Measurements from ENCODE around the gene BPGM. TPM values are rescaled to one million over a fixed set of nuclear protein-coding genes. Genes with fewer than 3 reads are reported as not detected.
A peak's percentile ranks its signal among the peaks of the same experiment; 100 is the strongest.

The BPGM gene
- total RNA-seq, 1 donor from 2014 or later: 17.7 TPM

DNA sequence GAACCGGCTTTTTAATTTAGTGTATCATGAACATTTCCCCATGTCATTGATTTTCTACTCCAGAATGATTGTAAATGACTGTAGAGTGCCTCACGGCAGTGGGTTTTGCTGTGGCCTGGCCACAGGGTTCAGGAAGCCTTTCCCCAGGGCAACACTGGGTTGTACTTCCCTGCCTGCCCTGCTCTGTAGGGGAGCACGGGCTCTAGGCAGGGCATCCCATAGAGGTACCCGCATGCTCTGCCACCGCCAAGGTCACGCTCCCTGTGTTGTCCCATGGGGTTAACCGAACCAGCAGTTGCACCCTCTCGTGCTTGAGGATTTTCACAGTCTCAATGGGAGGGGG lies 63.8 kb downstream of the BPGM start:
- Mint-ChIP-seq H3K4me3 (ENCODE audit: unreplicated experiment) (no peak overlapping the region), H3K27ac (ENCODE audit: unreplicated experiment) (no peak overlapping the region), H3K36me3 (ENCODE audit: low read depth, unreplicated experiment) (no peaks in the 10 kb centered on the region), H3K4me1 (ENCODE audit: unreplicated experiment) (peaks cover 23% of the 10 kb centered on the region), H3K27me3 (ENCODE audit: unreplicated experiment) (peaks cover 2% of the 10 kb centered on the region), H3K9me3 (ENCODE audit: unreplicated experiment) (no peaks in the 10 kb centered on the region)
- DNase-seq (ENCODE audit: low spot score): no peak
- TF ChIP-seq CTCF (IDR thresholded peaks at IDR 0.05; ENCODE audit: unreplicated experiment): no peak

GRCh38 chr7:134710854-134711624 lies 64.4 kb downstream of the BPGM start:
- Mint-ChIP-seq H3K9me3 (ENCODE audit: unreplicated experiment) (no peaks in the 10 kb centered on the region), H3K27me3 (ENCODE audit: unreplicated experiment) (peaks cover 2% of the 10 kb centered on the region), H3K27ac (ENCODE audit: unreplicated experiment) (peak overlapping the region; percentile 61), H3K36me3 (ENCODE audit: low read depth, unreplicated experiment) (no peaks in the 10 kb centered on the region), H3K4me3 (ENCODE audit: unreplicated experiment) (no peak overlapping the region), H3K4me1 (ENCODE audit: unreplicated experiment) (peaks cover 23% of the 10 kb centered on the region)
- no peak for DNase-seq (ENCODE audit: low spot score)
- TF ChIP-seq CTCF (IDR thresholded peaks at IDR 0.05; ENCODE audit: unreplicated experiment): no peak

GRCh38 chr7:134712196-134712595 lies 65.5 kb downstream of the BPGM start:
- Mint-ChIP-seq H3K27ac (ENCODE audit: unreplicated experiment) (no peak overlapping the region), H3K36me3 (ENCODE audit: low read depth, unreplicated experiment) (no peaks in the 10 kb centered on the region), H3K4me1 (ENCODE audit: unreplicated experiment) (peaks cover 23% of the 10 kb centered on the region), H3K4me3 (ENCODE audit: unreplicated experiment) (no peak overlapping the region), H3K27me3 (ENCODE audit: unreplicated experiment) (peaks cover 2% of the 10 kb centered on the region), H3K9me3 (ENCODE audit: unreplicated experiment) (no peaks in the 10 kb centered on the region)
- TF ChIP-seq CTCF (IDR thresholded peaks at IDR 0.05; ENCODE audit: unreplicated experiment): no peak
- no peak for DNase-seq (ENCODE audit: low spot score)

GRCh38 chr7:134714470-134715205 lies 68.0 kb downstream of the BPGM start:
- TF ChIP-seq CTCF (IDR thresholded peaks at IDR 0.05; ENCODE audit: unreplicated experiment): no peak
- Mint-ChIP-seq H3K4me1 (ENCODE audit: unreplicated experiment) (peaks cover 32% of the 10 kb centered on the region), H3K27me3 (ENCODE audit: unreplicated experiment) (peaks cover 5% of the 10 kb centered on the region), H3K4me3 (ENCODE audit: unreplicated experiment) (no peak overlapping the region), H3K9me3 (ENCODE audit: unreplicated experiment) (no peaks in the 10 kb centered on the region), H3K27ac (ENCODE audit: unreplicated experiment) (no peak overlapping the region), H3K36me3 (ENCODE audit: low read depth, unreplicated experiment) (peaks cover 5% of the 10 kb centered on the region)
- DNase-seq (ENCODE audit: low spot score): no peak

Data from endothelial cell (in vitro differentiated cells).